ENCODE results near the gene HMCN2.

HMCN2 gene

DNA sequence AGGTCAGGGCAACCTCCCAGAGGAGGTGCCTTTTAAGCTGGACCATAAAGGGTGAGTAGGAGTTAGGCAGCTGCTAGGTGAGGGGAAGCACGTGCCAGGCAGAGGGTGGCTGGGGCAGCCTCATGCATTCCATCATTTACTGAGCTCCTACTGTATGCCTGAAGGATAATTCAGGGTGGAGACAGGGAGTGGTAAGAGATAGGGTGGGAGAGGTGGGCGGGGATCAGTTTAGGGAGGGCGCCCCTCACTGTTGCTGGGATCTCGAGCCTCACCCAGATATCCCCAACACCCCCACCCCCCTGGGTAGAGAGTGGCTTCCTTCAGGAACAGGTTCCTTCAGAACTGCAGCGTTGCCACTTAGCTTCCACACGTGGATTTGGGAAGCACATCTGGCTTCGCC lies 104.7 kb downstream of the HMCN2 start:
- DNase-seq: no peak

DNA sequence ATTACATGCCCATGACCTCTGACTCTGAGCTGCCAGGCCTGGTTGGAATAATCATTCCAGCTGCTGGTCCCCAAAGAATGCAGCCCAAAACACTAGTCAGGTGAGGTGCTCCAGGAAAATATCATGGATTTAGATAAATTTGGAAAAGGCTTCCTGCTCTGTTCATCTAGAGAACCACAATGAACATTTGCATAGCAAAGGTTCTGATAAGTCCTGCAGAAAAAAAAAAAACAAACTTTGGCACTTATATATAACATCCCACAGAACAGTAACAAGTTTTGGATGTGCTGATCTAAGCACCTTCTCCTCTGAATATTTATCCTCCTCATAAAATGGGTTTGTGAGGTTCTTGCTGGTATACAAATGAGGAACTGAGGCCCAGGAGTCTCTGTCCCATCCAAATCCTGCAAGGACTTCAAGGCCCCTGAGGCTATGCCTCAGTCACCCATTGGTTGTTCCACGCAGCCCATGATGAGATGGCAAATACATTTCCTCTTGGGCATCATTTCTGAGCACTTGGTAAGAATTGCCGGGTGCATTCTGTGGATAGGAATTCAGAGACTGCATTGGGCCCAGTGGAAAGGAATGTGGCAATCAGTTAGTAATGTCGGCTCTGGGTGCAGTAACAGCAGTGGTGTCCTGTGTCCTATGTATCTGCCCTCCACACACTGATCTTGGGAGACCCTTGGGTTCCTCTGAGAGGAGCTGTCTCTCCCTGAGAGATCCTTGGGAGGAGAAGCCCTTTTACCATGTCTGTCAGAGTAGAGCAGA lies 105.8 kb downstream of the HMCN2 start:
- DNase-seq: no peak

DNA sequence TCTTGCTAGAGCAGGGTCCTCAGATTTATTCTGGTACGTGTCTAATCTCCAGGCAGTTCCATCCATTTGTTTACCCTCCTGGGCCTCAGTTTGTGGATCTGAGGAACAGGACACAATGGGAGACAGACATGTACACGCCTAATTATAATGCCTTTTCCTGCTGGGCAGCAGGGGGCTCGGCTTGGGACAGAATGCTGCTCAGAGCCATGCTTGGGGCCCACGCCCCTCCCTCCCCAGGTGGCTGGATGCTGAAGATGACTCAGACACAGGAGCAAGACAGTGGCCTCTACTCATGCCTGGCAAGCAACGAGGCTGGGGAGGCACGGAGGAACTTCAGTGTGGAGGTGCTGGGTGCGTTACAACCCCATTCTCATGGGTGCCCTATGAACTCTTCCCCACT lies 106.5 kb downstream of the HMCN2 start:
- DNase-seq: no peak

DNA sequence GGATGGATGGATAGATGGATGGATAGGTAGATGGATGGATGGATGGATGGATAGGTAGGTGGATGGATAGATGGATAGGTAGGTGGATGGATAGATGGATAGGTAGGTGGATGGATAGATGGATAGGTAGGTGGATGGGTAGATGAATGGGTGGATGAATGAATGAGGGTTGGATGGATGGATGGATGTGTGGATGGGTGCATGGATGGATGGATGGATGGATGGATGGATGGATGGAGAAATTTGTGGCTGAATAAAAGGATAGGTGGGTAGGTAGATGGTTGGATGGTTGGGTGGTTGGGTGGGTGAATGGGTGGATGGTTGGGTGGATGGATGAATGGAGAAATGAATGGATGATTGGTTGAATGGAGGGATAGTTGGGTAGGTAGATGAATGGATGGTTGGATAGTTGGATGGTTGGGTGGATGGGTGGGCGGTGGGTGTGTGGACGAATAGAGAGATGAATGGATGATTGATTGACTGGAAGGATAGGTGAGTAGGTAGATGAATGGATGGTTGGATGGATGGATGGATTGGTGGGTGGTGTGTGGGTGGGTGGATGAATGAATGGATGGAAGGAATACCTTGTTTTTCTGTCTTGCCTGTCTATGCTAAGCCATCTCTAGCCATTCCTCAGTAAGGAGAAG lies 108.2 kb downstream of the HMCN2 start:
- no peak for DNase-seq

DNA sequence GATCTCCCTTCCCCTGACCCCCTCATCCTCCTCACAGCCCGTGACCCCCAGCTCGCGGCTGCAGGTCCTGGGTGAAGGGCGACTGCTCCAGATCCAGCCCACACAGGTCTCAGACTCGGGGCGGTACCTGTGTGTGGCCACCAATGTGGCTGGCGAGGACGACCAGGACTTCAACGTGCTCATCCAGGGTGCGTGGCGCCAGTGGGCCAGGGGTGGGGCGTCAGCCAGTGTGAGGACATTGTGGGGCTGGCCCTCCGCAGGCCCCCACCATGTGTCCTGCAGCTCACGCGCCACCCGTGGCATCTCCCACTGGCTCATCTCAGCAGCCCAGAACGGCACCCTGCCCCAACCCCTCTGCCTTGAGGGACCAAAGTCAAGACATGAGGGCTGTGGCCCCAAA lies 112.1 kb downstream of the HMCN2 start:
- DNase-seq: no peak

DNA sequence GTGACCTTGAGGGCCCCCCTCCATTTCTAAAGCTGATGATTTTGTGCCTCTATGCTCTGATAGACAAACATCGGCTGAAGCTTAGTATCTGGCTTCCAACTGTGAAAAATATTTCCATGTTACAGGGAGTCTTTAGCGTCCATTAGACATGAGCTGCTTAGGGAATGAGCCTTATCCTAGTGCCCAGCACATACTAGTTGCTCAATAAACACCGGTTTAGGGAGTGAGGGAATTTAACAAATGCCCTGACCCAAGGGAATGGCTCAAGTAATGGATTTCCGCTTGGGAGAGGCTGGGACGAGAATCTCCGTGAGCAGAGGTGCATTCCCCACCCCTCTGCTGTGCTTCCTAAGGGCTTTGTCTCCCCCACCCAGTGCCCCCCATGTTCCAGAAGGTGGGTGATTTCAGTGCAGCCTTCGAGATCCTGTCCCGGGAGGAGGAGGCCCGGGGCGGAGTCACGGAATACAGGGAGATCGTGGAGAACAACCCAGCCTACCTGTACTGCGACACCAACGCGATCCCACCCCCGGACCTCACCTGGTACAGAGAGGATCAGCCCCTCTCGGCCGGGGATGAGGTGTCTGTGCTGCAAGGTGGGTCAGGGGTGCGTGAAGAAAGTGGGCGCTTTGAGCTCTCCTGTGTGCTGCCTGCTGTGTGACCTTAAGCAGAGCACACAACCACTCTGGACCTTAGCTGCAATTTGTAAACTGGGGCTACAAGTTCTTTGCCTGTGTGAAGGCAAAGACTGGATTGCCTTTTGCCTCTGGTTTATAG lies 113.5 kb downstream of the HMCN2 start:
- no peak for DNase-seq

DNA sequence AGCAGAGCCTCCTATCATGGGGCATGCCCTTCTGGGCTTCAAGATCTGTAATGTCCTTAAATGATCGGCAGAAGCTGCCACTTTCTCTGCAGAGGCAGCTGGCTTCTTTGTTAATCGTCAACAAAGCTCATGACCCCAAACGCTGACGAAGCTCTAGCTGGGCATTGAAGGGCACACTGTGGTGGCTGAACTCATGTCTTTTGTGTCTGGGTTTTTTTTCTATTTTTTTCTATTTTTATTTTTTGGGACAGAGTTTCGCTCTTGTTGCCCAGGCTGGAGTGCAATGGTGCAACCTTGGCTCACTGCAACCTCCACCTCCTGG lies 114.0 kb downstream of the HMCN2 start:
- DNase-seq: no peak

DNA sequence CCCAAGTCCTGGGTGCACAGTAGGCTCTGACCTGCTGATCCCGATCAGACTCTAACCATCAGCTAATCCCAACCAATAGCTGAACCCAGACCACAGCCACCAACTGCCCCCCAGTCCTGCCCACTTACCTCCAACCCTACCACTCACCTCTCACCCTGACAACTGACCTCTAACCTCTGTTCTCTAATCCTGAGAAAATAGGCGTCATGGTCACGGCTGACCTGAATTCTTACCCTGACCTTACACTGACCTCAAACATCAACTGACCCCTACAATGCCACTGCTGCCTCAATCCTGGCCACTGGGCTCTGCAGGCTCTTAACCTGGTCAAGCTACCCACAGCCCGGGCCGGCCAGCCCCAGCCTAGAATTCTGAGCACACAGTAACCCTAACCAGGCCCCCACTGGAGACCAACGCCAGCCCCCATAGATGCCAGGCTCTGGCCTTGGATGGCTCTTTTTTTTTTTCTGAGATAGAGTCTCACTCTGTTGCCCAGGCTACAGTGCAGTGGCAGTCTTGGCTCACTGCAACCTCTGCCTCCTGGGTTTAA lies 115.4 kb downstream of the HMCN2 start:
- no peak for DNase-seq

DNA sequence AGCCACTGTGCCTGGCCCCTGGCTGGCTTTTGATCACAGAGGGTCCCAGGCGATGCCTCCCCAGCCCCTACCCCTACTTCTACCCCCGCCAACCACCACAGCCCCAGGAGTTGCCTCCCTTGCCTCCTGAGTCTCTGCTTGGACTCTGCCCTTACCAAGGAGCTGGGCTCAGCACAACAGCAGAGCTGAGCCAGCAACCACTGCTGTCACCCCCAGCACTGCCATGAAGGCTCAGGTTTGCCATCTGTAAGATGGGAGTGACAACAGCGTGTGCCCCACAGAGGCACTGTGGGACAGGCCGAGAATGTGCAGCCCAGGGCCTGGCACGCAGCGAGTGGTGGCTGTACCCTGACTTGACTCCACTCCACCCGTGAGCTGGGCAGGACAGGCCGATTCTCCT lies 116.1 kb downstream of the HMCN2 start:
- no peak for DNase-seq

DNA sequence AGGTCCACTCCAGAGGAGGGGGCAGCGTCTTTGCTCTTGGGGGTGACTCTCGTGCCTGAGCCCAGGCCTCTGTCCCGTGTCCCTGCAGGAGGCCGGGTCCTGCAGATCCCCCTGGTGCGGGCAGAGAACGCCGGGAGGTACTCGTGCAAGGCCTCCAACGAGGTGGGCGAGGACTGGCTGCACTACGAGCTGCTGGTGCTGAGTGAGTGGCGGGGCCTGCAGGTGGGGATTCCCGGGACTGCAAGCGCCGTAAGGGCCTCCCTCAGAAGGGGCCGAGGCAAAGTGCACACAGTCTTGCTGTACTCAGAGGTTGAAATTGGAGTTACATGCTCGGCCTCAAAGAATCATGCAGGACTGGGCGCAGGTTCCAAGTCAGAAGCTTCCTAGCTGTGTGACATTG lies 116.5 kb downstream of the HMCN2 start:
- no peak for DNase-seq

DNA sequence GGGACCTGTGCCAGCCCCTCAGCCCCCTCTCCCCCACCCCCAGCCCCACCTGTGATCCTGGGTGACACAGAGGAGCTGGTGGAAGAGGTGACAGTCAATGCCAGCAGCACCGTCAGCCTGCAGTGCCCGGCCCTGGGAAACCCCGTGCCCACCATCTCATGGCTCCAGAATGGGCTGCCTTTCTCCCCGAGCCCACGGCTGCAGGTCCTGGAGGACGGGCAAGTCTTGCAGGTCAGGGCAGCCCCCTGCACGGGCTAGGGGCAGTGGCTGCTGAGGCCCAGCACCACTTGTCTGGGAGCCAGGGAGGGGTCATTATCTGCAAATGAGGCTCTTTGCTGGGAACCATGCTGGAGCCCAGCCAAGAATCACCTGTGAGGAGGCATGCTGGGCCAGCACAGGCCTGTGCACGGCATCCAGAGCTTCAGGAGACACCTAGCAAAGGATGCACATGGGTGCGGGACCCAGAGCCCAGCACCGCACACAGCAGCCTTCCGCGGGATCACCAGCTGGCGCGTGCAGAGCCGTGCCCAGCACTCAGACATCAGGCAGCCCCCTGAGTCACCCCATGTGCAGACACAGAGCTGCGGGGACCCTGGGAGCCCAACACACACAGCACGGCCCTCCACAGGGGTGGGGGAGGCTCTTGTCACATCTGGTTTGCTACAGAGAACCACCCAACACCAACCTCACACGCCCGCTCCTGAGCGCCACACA lies 117.2 kb downstream of the HMCN2 start:
- DNase-seq: no peak

DNA sequence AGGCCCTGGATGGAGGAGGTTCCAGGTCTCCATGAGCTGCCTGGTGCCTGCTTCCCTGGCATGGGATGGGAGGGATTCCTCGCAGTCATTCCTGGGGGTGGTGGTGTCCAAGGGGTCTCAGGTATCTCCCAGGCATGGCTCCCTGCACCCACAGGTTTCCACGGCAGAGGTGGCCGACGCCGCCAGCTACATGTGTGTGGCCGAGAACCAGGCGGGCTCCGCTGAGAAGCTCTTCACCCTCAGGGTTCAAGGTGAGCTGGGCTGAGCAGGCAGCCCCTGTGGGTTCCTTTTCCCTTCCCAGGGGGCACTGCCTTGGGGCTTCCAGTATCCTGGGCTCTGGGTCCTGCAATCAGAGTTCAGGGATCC lies 117.8 kb downstream of the HMCN2 start:
- no peak for DNase-seq

DNA sequence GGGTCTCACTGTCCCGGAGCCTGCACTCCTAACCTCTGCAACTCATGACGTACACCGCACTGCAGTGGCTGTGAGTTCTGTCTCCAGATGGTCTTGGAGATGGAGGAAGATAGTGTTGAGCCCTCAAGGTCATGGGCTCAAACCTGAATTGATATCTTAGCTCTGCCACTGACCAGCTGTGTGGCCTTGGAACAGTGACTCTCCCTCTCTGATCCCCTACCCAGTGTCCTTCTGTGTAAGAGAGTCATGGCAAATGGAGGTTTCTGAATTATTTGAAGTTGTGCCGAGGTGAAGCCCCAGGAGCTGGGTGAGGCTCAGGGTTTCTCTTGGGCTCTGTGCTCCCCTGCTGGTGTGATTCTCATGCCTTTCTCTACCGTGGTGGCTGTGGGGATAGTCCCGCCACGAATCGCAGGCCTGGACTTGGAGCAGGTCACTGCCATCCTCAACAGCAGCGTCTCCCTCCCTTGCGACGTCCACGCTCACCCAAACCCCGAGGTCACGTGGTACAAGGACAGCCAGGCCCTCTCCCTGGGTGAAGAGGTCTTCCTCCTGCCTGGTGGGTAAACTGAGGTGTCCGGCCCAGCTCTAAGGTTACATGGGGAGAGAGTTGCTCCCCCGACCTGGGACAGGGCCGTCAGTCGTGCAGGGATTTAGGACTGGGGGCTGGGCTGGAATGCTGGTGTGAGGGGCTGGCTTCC lies 118.6 kb downstream of the HMCN2 start:
- DNase-seq: no peak

DNA sequence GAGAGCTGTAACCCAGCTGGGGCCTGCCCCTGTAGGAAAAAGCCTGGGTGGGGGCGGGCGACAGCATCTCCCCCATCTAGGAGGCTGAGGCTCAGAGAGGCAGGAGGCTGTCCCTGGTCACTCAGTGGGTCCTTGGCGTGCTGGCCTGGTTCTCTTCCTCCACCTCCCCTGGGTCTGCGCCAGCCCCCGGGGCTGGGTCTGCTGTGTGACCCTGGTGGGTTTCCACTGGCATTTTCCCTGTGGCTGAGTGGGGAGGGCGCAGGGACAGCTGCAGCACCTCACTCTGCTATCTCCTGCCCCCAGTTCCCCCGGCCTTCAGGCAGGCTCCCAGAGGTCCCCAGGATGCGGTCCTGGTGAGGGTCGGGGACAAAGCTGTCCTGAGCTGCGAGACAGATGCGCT lies 119.7 kb downstream of the HMCN2 start:
- no peak for DNase-seq

DNA sequence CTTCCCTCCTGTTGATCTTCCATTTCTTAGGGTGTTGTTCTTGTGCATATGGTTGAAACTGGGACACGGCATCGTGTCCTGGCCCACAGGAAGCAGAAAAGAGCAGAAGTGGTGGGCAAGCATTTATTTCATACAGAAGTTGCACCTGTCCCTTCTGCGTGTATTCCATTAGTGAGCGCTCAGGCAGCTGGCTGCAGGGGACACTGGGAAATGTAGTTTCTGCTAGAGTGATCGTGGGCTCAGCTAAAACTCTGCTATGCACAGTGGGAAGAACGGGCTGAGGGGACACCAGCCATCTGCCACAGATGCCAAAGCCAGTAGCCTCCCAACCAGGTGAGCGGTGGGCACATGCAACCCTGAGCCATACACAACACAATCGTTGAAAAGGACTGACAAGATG lies 121.8 kb downstream of the HMCN2 start:
- DNase-seq: no peak

DNA sequence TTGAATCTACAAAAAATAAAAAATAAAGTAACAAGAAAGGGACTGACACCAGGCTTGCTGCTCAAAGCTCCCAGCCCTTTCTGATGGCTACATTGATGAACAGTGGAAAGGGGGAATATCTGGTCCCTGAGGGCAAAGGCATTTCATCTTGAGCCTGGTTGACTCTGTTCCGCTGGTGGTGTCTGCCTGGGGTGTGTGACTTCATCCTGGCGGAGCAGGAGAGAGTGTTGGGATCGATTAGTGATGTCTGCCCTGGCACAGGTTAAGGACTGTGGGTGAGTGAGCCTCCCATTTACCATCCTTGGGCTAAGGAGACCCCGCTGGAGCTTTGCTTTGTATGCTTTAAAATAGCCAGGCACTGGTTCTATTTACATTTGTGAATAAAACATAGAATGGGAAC lies 122.3 kb downstream of the HMCN2 start:
- no peak for DNase-seq

DNA sequence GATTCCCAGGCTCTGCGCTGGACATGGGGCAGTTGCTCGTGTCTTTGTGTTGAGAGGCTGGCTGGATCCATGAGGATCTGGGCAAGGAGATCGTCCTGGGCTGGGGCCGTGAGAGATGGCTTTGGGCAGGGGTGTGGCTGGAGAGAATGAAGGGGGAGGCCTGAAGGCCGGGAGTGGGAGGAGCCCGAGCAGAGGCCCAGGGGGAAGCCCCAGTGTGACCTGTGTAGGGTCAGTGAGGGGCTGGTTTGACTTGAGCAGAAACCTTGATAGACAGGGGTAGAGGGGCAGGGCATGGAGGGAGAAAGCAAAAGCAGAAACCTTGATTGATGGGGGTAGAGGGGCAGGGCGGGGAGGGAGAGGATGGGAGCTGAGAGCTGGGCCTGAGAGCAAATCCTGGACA lies 124.8 kb downstream of the HMCN2 start:
- no peak for DNase-seq

DNA sequence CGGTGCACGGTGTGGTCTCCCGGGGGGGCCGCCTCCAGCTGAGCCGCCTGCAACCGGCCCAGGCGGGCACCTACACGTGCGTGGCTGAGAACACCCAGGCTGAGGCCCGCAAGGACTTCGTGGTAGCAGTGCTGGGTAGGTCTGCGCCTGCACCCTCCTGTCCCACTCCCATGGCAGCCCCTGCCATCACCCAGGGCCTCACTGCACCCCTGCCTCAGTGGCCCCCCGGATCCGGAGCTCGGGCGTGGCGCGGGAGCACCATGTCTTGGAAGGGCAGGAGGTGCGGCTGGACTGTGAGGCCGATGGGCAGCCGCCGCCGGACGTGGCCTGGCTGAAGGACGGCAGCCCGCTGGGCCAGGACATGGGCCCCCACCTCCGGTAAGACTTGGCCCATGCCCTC lies 125.4 kb downstream of the HMCN2 start:
- no peak for DNase-seq

DNA sequence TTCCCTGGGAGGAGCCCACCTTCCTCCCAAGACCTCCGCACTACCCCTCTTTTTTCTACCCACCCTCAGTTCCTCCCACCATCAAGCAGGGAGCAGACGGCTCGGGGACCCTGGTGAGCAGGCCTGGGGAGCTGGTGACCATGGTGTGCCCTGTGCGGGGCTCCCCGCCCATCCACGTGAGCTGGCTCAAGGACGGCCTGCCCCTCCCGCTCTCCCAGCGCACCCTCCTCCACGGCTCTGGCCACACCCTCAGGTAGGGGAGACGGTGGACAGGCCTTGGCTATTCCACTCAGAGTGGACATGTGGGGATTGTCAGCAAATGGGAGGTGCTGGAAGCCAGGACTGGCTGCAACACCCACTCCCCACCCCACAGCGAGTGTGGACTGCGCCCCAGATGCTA lies 126.3 kb downstream of the HMCN2 start:
- no peak for DNase-seq

DNA sequence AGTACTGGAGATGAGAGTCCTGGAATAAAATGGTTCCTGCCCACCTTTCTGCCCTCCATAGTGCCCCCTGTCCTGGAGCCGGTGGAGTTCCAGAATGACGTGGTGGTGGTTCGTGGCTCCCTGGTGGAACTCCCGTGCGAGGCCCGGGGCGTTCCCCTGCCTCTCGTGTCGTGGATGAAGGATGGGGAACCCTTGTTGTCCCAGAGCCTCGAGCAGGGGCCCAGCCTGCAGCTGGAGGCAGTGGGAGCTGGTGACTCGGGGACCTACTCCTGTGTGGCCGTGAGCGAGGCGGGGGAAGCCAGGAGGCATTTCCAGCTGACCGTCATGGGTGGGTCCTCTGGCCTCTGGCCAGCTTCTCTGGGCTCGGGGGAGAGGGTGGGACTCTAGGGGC lies 128.1 kb downstream of the HMCN2 start:
- DNase-seq: no peak

DNA sequence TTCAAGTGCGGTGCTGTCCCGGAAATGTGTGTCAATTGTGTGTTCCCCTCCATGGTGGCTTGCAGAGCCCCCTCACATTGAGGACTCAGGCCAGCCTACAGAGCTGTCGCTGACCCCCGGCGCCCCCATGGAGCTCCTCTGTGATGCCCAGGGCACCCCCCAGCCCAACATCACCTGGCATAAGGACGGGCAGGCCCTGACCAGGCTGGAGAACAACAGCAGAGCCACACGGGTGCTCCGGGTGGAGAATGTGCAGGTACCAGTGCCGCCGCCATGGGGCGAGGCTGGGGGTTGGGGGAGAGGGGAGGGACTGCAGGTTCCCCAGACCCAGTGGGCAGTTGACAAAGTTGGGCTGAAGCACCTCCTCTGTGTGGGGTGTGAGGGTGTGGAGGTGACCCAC lies 128.8 kb downstream of the HMCN2 start:
- DNase-seq: no peak

DNA sequence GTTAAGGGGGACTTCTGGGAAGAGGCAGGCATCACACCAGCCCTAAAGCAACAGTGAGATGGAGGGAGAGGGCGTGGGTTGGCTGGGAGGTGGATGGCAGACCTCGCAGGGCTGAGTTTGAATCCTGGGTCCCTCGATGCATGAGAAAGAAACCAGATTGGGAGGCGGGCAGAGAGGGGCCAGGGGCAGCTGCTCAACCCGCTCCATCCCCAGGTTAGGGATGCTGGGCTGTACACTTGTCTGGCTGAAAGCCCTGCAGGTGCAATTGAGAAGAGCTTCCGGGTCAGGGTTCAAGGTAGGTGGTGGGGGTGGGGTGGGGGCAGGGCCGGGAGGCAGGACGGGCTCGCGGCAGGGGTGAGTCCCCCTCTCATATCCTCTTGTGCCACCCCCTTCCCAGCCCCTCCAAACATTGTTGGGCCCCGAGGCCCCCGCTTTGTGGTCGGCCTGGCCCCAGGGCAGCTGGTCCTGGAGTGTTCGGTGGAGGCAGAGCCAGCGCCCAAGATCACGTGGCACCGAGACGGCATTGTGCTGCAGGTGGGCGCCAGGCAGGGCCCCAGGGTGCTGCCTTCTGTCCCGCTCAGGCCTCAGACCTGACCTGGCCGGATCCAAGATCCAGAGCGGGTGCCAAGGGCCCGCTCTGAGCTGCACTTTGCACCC lies 129.4 kb downstream of the HMCN2 start:
- no peak for DNase-seq
